Activated T-helper 1 cell treated with anti-CD3 and anti-CD28 coated beads, Interleukin-12 subunit alpha, Interleukin-12 subunit beta, Interleukin-2, Interleukin-4 antibody, amounts not matched to agents 30 ng/mL and 10 ng/mL and 1 ng/mL, durations not matched to agents 14 hours and 24 hours and 36 hours (primary cell): ENCODE measurements around the gene ISYNA1. TPM values are rescaled to one million over a fixed set of nuclear protein-coding genes. Genes with fewer than 3 reads are reported as not detected.

Experiments
- DNase-seq: peaks from one replicate; pipeline ENCODE4 v3.0.0; 2021; ENCODE audit warnings: low spot score
- H3K27ac Mint-ChIP-seq: one replicate; pipeline ENCODE4 v1.8.0; 2021; ENCODE audit warnings: mild to moderate bottlenecking, mixed read lengths
- H3K27me3 Mint-ChIP-seq: one replicate; pipeline ENCODE4 v1.8.0; 2022; ENCODE audit warnings: mild to moderate bottlenecking, moderate library complexity, mixed read lengths; ENCODE audit not compliant: insufficient read depth
- H3K36me3 Mint-ChIP-seq: one replicate; pipeline ENCODE4 v1.8.0; 2021; ENCODE audit warnings: low read depth, mixed read lengths
- H3K4me1 Mint-ChIP-seq: one replicate; pipeline ENCODE4 v1.8.0; 2021; ENCODE audit warnings: low read depth, mixed read lengths
- H3K4me3 Mint-ChIP-seq: one replicate; pipeline ENCODE4 v1.8.0; 2021; ENCODE audit warnings: mild to moderate bottlenecking, moderate library complexity, mixed read lengths
- H3K9me3 Mint-ChIP-seq: one replicate; pipeline ENCODE4 v1.8.0; 2021; ENCODE audit warnings: mixed read lengths
- intact Hi-C: fragments of 100-400 bp; cut with micrococcal nuclease; formaldehyde crosslinking; loops from one replicate; pipeline ENCODE4 v1.15.1; 2024
- total RNA-seq: library from RNA; stranded (reverse); gene quantifications from 2 replicates; pipeline ENCODE4 v1.2.3, GENCODE V29; 2022

The ISYNA1 gene
- total RNA-seq, 1 donor from 2014 or later = 9.0 TPM

DNA sequence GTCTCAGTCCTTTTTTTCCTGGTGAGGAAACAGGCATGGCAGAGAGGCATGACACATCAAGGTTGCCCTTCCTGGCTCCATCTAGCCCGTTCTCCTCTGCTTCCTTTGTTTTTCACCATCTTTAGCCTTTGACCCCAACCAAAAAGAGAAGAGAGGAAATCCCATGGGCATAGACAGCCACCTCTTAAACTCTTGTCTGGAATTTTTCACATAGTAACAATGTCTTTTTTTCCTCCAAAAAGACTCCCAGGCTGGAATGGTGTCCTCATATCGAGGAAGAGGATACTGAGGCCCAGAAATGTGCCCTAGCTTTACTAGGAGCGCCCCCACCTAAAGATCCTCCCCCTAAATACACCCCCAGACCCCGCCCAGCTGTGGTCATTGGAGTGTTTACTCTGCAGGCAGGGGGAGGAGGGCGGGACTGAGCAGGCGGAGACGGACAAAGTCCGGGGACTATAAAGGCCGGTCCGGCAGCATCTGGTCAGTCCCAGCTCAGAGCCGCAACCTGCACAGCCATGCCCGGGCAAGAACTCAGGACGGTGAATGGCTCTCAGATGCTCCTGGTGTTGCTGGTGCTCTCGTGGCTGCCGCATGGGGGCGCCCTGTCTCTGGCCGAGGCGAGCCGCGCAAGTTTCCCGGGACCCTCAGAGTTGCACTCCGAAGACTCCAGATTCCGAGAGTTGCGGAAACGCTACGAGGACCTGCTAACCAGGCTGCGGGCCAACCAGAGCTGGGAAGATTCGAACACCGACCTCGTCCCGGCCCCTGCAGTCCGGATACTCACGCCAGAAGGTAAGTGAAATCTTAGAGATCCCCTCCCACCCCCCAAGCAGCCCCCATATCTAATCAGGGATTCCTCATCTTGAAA lies 52.0 kb downstream of the ISYNA1 start, which contains the start of gene GDF15:
Gene GDF15, plus strand, starts transcription at position 484 of the 868 bp plus-strand sequence. Its CDS starts 32 bp downstream, at position 516.
- Mint-ChIP-seq H3K9me3 (no peaks in the 10 kb centered on the region), H3K27me3 (peaks cover 53% of the 10 kb centered on the region), H3K4me1 (peaks cover 5% of the 10 kb centered on the region), H3K27ac (no peak within 1 kb of the TSS), H3K36me3 (no peaks in the 10 kb centered on the region), H3K4me3 (no peak within 1 kb of the TSS)
- intact Hi-C loops = loop anchor here (5.0 kb wide), 1 partner anchor 184 kb away; the partner anchor contains the start of gene RAB3A
- DNase-seq = no peak

DNA sequence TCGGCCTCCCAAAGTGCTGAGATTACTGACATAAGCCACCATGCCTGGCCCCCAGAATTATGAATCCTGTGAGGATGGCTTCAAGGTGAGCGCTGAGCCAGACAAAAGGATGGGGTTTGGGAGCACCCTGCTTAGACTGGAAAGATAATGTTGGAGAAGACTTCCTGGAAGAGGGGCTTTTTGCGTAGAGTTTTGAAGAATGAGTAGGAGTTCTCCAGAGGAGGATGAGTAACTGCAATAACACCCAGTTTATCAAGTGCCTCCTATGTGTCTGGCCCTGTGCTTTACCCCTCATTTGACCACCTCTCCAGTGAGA lies 52.6 kb downstream of the ISYNA1 start:
- no peak for DNase-seq
- no peaks in the 10 kb centered on the region for H3K36me3 Mint-ChIP-seq
- H3K27me3 Mint-ChIP-seq = peaks cover 50% of the 10 kb centered on the region
- H3K9me3 Mint-ChIP-seq = no peaks in the 10 kb centered on the region
- H3K4me1 Mint-ChIP-seq = peaks cover 5% of the 10 kb centered on the region
- intact Hi-C loops = loop anchor here (5.0 kb wide), 1 partner anchor 183 kb away; the partner anchor contains the start of gene RAB3A
- no peak overlapping the region for H3K27ac Mint-ChIP-seq
- H3K4me3 Mint-ChIP-seq = no peak overlapping the region

DNA sequence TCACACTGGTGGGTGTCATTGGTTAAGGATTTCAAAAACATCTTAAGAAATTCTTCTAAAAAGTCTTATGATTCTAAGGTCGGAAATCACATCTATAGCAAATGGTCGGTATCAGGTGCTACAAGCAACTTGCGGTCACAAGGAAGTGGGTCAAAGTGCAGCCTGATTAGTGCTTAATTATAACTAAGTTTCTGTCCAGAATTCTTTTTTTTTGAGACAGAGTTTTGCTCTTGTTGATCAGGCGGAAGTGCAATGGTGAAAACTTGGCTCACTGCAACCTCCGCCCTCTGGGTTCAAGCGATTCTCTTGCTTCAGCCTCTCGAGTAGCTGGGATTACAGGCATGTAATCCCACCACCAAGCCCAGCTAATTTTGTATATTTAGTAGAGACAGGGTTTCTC lies 53.2 kb downstream of the ISYNA1 start:
- Mint-ChIP-seq H3K4me3 (no peak overlapping the region), H3K4me1 (peaks cover 5% of the 10 kb centered on the region), H3K27me3 (peaks cover 44% of the 10 kb centered on the region), H3K27ac (no peak overlapping the region), H3K9me3 (no peaks in the 10 kb centered on the region), H3K36me3 (no peaks in the 10 kb centered on the region)
- intact Hi-C loops = loop anchor here (5.0 kb wide), 1 partner anchor 182 kb away; the partner anchor contains the start of gene RAB3A
- no peak for DNase-seq

Other genes with a start within 250 kb of the ISYNA1 start
- gene MPV17L2, start 244.9 kb downstream of the ISYNA1 start, total RNA-seq = 19.2 and 23.3 TPM in 2 replicates
- 7.2 and 11.0 TPM in 2 replicates for gene RAB3A, start 234.1 kb downstream of the ISYNA1 start, total RNA-seq
- not detected in 2 replicates for gene PDE4C, start 211.7 kb downstream of the ISYNA1 start, total RNA-seq
- gene IQCN, start 163.7 kb downstream of the ISYNA1 start, total RNA-seq = 2.8 and 3.2 TPM in 2 replicates
- gene JUND, start 156.5 kb downstream of the ISYNA1 start, total RNA-seq = 431 and 455 TPM in 2 replicates
- gene LSM4, start 115.1 kb downstream of the ISYNA1 start, total RNA-seq = 198 and 200 TPM in 2 replicates
- 17.9 and 21.5 TPM in 2 replicates for gene PGPEP1, start 97.5 kb downstream of the ISYNA1 start, total RNA-seq
- not detected in 2 replicates for gene GDF15, start 52.0 kb downstream of the ISYNA1 start, total RNA-seq
- gene LRRC25, start 40.5 kb downstream of the ISYNA1 start, total RNA-seq = not detected in 2 replicates
- gene SSBP4, start 18.7 kb downstream of the ISYNA1 start, total RNA-seq = 135 and 141 TPM in 2 replicates
- 23.6 and 24.1 TPM in 2 replicates for gene ELL, start 83.9 kb upstream of the ISYNA1 start, total RNA-seq
- gene FKBP8, start 105.4 kb upstream of the ISYNA1 start, total RNA-seq = 163 and 167 TPM in 2 replicates
- gene KXD1, start 119.7 kb upstream of the ISYNA1 start, total RNA-seq = 128 and 133 TPM in 2 replicates
- gene UBA52, start 133.7 kb upstream of the ISYNA1 start, total RNA-seq = 1,472 and 1,500 TPM in 2 replicates
- gene REX1BD, start 150.7 kb upstream of the ISYNA1 start, total RNA-seq = 134 and 135 TPM in 2 replicates
- gene CRLF1, start 168.7 kb upstream of the ISYNA1 start, total RNA-seq = not detected in 2 replicates
- 0.10 and 0.17 TPM in 2 replicates for gene TMEM59L, start 174.7 kb upstream of the ISYNA1 start, total RNA-seq
- gene KLHL26, start 198.9 kb upstream of the ISYNA1 start, total RNA-seq = 12.7 and 16.0 TPM in 2 replicates
- 6.1 and 7.6 TPM in 2 replicates for gene CRTC1, start 245.5 kb upstream of the ISYNA1 start, total RNA-seq